PC-9 (cell line): ENCODE data around the gene NID1.

Experiments
- CTCF ChIP-seq: fragments of 200-600 bp; sonication (generic); conservative IDR thresholded peaks from 2 replicates; pipeline ENCODE4 v1.6.1; 2017; ENCODE audit warnings: mixed run types, antibody characterized with exemption, mild to moderate bottlenecking, moderate library complexity
- EZH2 ChIP-seq: fragments of 200-600 bp; sonication (generic); IDR thresholded peaks from 2 replicates; pipeline ENCODE4 v1.8.0; 2017; ENCODE audit warnings: antibody characterized with exemption, low read depth

GRCh38 chr1:235992868-235993267 lies 72.0 kb downstream of the NID1 start:
- TF ChIP-seq CTCF (no peak), EZH2 (no peak)
